ENCODE data around the gene YY1.
A peak's percentile ranks its signal among the peaks of the same experiment; 100 is the strongest.
"Not testable (repeated sequence)": the region's sequence is repeated elsewhere in the genome, so short reads cannot be mapped to it uniquely, and the experiment has no call there.

The YY1 gene

GRCh38 chr14:100203146-100203545 is 35.8 kb upstream of the YY1 start:
- no peaks in the 10 kb centered on the region for H3K36me3 ChIP-seq (ENCODE audit: insufficient read depth, low read length)
- no peaks in the 10 kb centered on the region for H3K9me3 ChIP-seq (ENCODE audit: low read length)
- no peak overlapping the region for H3K9ac ChIP-seq (ENCODE audit: low read length)
- no peaks in the 10 kb centered on the region for H3K4me1 ChIP-seq (ENCODE audit: insufficient read depth, low read length)
- no peak overlapping the region for H3K27ac ChIP-seq (ENCODE audit: low read depth, low read length)
- no peak overlapping the region for H3K4me3 ChIP-seq (ENCODE audit: low read depth in 1 of 2, low read length in 2 of 2)
- no peaks in the 10 kb centered on the region for H3K27me3 ChIP-seq (ENCODE audit: control insufficient read depth in 1 of 2, insufficient read depth in 2 of 2, low read length in 2 of 2)

GRCh38 chr14:100203962-100204834 is 34.7 kb upstream of the YY1 start:
- Histone ChIP-seq H3K4me3 (ENCODE audit: low read depth in 1 of 2, low read length in 2 of 2) (no peak overlapping the region), H3K27ac (ENCODE audit: low read depth, low read length) (no peak overlapping the region), H3K36me3 (ENCODE audit: insufficient read depth, low read length) (no peaks in the 10 kb centered on the region), H3K9ac (ENCODE audit: low read length) (no peak overlapping the region), H3K9me3 (ENCODE audit: low read length) (no peaks in the 10 kb centered on the region), H3K4me1 (ENCODE audit: insufficient read depth, low read length) (no peaks in the 10 kb centered on the region), H3K27me3 (ENCODE audit: control insufficient read depth in 1 of 2, insufficient read depth in 2 of 2, low read length in 2 of 2) (no peaks in the 10 kb centered on the region)

- not testable (repeated sequence) for H3K4me3 ChIP-seq (ENCODE audit: low read depth in 1 of 2, low read length in 2 of 2); H3K4me1 ChIP-seq (ENCODE audit: insufficient read depth, low read length); H3K27me3 ChIP-seq (ENCODE audit: control insufficient read depth in 1 of 2, insufficient read depth in 2 of 2, low read length in 2 of 2); H3K9me3 ChIP-seq (ENCODE audit: low read length); H3K9ac ChIP-seq (ENCODE audit: low read length); H3K27ac ChIP-seq (ENCODE audit: low read depth, low read length); H3K36me3 ChIP-seq (ENCODE audit: insufficient read depth, low read length)
Observed at GRCh38 chr14:100204835-100205167, 34.1 kb upstream of the YY1 start.

- H3K27ac ChIP-seq (ENCODE audit: low read depth, low read length); H3K4me1 ChIP-seq (ENCODE audit: insufficient read depth, low read length); H3K36me3 ChIP-seq (ENCODE audit: insufficient read depth, low read length); H3K27me3 ChIP-seq (ENCODE audit: control insufficient read depth in 1 of 2, insufficient read depth in 2 of 2, low read length in 2 of 2); H3K4me3 ChIP-seq (ENCODE audit: low read depth in 1 of 2, low read length in 2 of 2); H3K9me3 ChIP-seq (ENCODE audit: low read length); H3K9ac ChIP-seq (ENCODE audit: low read length): not testable (repeated sequence)
Observed at GRCh38 chr14:100207588-100207987, 31.4 kb upstream of the YY1 start.

- not testable (repeated sequence) for H3K36me3 ChIP-seq (ENCODE audit: insufficient read depth, low read length); H3K4me3 ChIP-seq (ENCODE audit: low read depth in 1 of 2, low read length in 2 of 2); H3K27ac ChIP-seq (ENCODE audit: low read depth, low read length); H3K27me3 ChIP-seq (ENCODE audit: control insufficient read depth in 1 of 2, insufficient read depth in 2 of 2, low read length in 2 of 2); H3K9me3 ChIP-seq (ENCODE audit: low read length); H3K4me1 ChIP-seq (ENCODE audit: insufficient read depth, low read length); H3K9ac ChIP-seq (ENCODE audit: low read length)
Observed at GRCh38 chr14:100208136-100208535, 30.8 kb upstream of the YY1 start.

GRCh38 chr14:100211366-100211765 is 27.6 kb upstream of the YY1 start:
- H3K4me3 ChIP-seq (ENCODE audit: low read depth in 1 of 2, low read length in 2 of 2) = no peak overlapping the region
- no peaks in the 10 kb centered on the region for H3K9me3 ChIP-seq (ENCODE audit: low read length)
- no peak overlapping the region for H3K27ac ChIP-seq (ENCODE audit: low read depth, low read length)
- H3K4me1 ChIP-seq (ENCODE audit: insufficient read depth, low read length) = peaks cover 6% of the 10 kb centered on the region
- no peaks in the 10 kb centered on the region for H3K27me3 ChIP-seq (ENCODE audit: control insufficient read depth in 1 of 2, insufficient read depth in 2 of 2, low read length in 2 of 2)
- H3K36me3 ChIP-seq (ENCODE audit: insufficient read depth, low read length) = no peaks in the 10 kb centered on the region
- H3K9ac ChIP-seq (ENCODE audit: low read length) = no peak overlapping the region

- no peak overlapping the region for H3K27ac ChIP-seq (ENCODE audit: low read depth, low read length)
- peaks cover 6% of the 10 kb centered on the region for H3K4me1 ChIP-seq (ENCODE audit: insufficient read depth, low read length)
- H3K36me3 ChIP-seq (ENCODE audit: insufficient read depth, low read length) = no peaks in the 10 kb centered on the region
- H3K9ac ChIP-seq (ENCODE audit: low read length) = no peak overlapping the region
- H3K4me3 ChIP-seq (ENCODE audit: low read depth in 1 of 2, low read length in 2 of 2) = no peak overlapping the region
- H3K9me3 ChIP-seq (ENCODE audit: low read length) = no peaks in the 10 kb centered on the region
- H3K27me3 ChIP-seq (ENCODE audit: control insufficient read depth in 1 of 2, insufficient read depth in 2 of 2, low read length in 2 of 2) = no peaks in the 10 kb centered on the region
Observed at GRCh38 chr14:100211893-100212292, 27.1 kb upstream of the YY1 start.

GRCh38 chr14:100212476-100213333 is 26.2 kb upstream of the YY1 start:
- Histone ChIP-seq H3K9ac (ENCODE audit: low read length) (no peak overlapping the region), H3K27ac (ENCODE audit: low read depth, low read length) (no peak overlapping the region)

GRCh38 chr14:100213587-100213955 is 25.4 kb upstream of the YY1 start:
- Histone ChIP-seq H3K36me3 (ENCODE audit: insufficient read depth, low read length) (no peaks in the 10 kb centered on the region), H3K9me3 (ENCODE audit: low read length) (no peaks in the 10 kb centered on the region), H3K27me3 (ENCODE audit: control insufficient read depth in 1 of 2, insufficient read depth in 2 of 2, low read length in 2 of 2) (no peaks in the 10 kb centered on the region), H3K9ac (ENCODE audit: low read length) (peak overlapping the region; percentile 53), H3K4me3 (ENCODE audit: low read depth in 1 of 2, low read length in 2 of 2) (peak overlapping the region; percentile 68 to 79), H3K27ac (ENCODE audit: low read depth, low read length) (peak overlapping the region; percentile 91), H3K4me1 (ENCODE audit: insufficient read depth, low read length) (peaks cover 6% of the 10 kb centered on the region)

More at GRCh38 chr14:100212476-100213333, 26.2 kb upstream of the YY1 start:
- no peaks in the 10 kb centered on the region for H3K27me3 ChIP-seq (ENCODE audit: control insufficient read depth in 1 of 2, insufficient read depth in 2 of 2, low read length in 2 of 2)
- H3K9me3 ChIP-seq (ENCODE audit: low read length) = no peaks in the 10 kb centered on the region
- no peak overlapping the region for H3K4me3 ChIP-seq (ENCODE audit: low read depth in 1 of 2, low read length in 2 of 2)
- peaks cover 6% of the 10 kb centered on the region for H3K4me1 ChIP-seq (ENCODE audit: insufficient read depth, low read length)
- no peaks in the 10 kb centered on the region for H3K36me3 ChIP-seq (ENCODE audit: insufficient read depth, low read length)

- peak overlapping the region; percentile 68 to 79 for H3K4me3 ChIP-seq (ENCODE audit: low read depth in 1 of 2, low read length in 2 of 2)
- no peaks in the 10 kb centered on the region for H3K36me3 ChIP-seq (ENCODE audit: insufficient read depth, low read length)
- H3K4me1 ChIP-seq (ENCODE audit: insufficient read depth, low read length) = peaks cover 6% of the 10 kb centered on the region
- H3K9ac ChIP-seq (ENCODE audit: low read length) = peak overlapping the region; percentile 82
- H3K27ac ChIP-seq (ENCODE audit: low read depth, low read length) = peak overlapping the region; percentile 91
- no peaks in the 10 kb centered on the region for H3K27me3 ChIP-seq (ENCODE audit: control insufficient read depth in 1 of 2, insufficient read depth in 2 of 2, low read length in 2 of 2)
- H3K9me3 ChIP-seq (ENCODE audit: low read length) = no peaks in the 10 kb centered on the region
Observed at GRCh38 chr14:100213956-100214769, 24.8 kb upstream of the YY1 start.

GRCh38 chr14:100214770-100215083 is 24.2 kb upstream of the YY1 start:
- H3K27ac ChIP-seq (ENCODE audit: low read depth, low read length) = peak overlapping the region; percentile 53
- H3K9ac ChIP-seq (ENCODE audit: low read length) = peak overlapping the region; percentile 82
- no peaks in the 10 kb centered on the region for H3K36me3 ChIP-seq (ENCODE audit: insufficient read depth, low read length)
- H3K9me3 ChIP-seq (ENCODE audit: low read length) = no peaks in the 10 kb centered on the region
- no peaks in the 10 kb centered on the region for H3K27me3 ChIP-seq (ENCODE audit: control insufficient read depth in 1 of 2, insufficient read depth in 2 of 2, low read length in 2 of 2)
- H3K4me3 ChIP-seq (ENCODE audit: low read depth in 1 of 2, low read length in 2 of 2) = peak overlapping the region; percentile 68 to 79
- H3K4me1 ChIP-seq (ENCODE audit: insufficient read depth, low read length) = peaks cover 6% of the 10 kb centered on the region
